Measurements from ENCODE around the gene DGKZ.

The DGKZ gene

DNA sequence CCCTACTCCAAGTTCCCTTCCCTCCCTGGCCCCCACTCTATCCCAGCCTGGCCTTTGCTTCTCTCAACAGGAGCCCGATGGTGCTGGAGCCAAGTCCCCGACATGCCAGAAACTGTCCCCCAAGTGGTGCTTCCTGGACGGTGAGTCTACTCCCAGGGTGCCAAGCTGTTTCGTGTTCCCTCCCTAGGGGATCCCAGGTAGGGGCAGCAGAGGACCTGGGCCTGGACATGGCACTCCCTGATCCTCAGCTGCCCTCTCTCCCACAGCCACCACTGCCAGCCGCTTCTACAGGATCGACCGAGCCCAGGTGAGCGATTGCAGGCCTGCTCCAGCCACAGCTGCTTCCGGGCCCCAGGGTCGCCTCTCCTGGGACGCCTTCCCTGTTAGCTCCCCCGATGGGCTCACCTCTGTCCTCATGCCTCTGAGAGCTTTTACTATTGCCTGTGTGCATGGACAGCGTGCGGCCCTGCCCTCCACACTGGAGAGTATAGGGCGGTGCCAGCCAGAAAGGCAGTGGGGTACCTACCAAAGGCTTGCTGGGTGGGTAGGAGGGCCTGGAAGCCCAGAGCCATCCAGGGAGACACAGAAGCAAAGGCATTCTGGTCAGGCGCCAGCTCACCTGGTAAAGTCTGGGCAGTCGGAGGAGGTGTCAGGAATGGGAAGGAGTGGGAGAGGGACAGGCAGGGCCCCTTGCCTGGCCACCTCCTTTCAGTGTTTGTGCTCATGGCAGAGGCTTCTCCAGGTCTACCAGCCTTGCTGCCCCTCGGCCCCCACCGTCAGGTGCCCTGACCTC is 29.2 kb downstream of the DGKZ start:
- H2BK12ac ChIP-seq (ENCODE audit: low read length), result no peak overlapping the region
- H2AK5ac ChIP-seq (ENCODE audit: low read depth, low read length), result no peak overlapping the region

DNA sequence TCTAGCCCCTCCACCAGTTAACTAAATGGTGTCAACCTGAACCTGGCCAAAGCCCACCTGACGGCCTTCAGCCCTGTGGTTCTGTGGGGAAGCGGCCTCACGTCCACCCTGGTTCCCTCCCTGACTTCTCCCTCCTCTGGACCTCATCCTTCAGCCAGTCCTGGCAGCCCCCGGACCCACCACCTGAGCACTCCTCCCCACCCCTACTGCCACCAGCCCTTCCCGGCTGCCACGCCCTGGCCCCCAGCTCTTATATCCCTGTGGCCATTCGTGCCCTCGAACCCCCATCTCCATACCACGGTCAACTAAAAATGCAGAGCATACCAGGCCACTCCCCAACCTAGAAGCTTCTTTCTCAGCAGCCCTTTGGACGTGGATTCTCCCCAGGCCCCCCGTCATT is 30.0 kb downstream of the DGKZ start:
- Histone ChIP-seq H2AK5ac (ENCODE audit: low read depth, low read length) (no peak overlapping the region), H3K9ac (ENCODE audit: low read depth, low read length, poor library complexity) (no peak overlapping the region), H4K8ac (ENCODE audit: low read depth, low read length) (no peak overlapping the region), H3K18ac (ENCODE audit: low read length) (no peak overlapping the region), H3K23ac (ENCODE audit: low read depth, low read length, poor library complexity) (no peak overlapping the region), H3K14ac (ENCODE audit: low read length) (no peak overlapping the region), H3K27ac (replicated peaks; ENCODE audit: low read length) (no peak overlapping the region), H3K4ac (ENCODE audit: low read length) (no peak overlapping the region), H3K4me3 (ENCODE audit: low read length in 2 of 2) (no peak overlapping the region), H3K9me3 (replicated peaks in 1 of 2; ENCODE audit: control insufficient read depth in 2 of 2, insufficient read depth in 1 of 2, low read depth in 1 of 2, low read length in 2 of 2) (no peaks in the 10 kb centered on the region), H2AFZ (ENCODE audit: low read length) (no peak overlapping the region), H4K91ac (ENCODE audit: low read depth, low read length, poor library complexity) (no peak overlapping the region), H2BK12ac (ENCODE audit: low read length) (no peak overlapping the region), H3K79me1 (ENCODE audit: low read depth, low read length) (peaks cover 7% of the 10 kb centered on the region), H2BK15ac (ENCODE audit: low read length) (peak overlapping the region; percentile 26), H3K4me1 (ENCODE audit: control insufficient read depth in 2 of 2, insufficient read depth in 1 of 2, low read depth in 1 of 2, low read length in 2 of 2) (peaks cover 8 to 11% of the 10 kb centered on the region in 2 donors), H3K4me2 (ENCODE audit: insufficient read depth, low read length, poor library complexity, severe bottlenecking) (no peak overlapping the region), H3K27me3 (ENCODE audit: control insufficient read depth in 3 of 3, insufficient read depth in 3 of 3, low read depth in 1 of 3, low read length in 3 of 3) (no peaks in the 10 kb centered on the region), H2BK120ac (ENCODE audit: low read depth, low read length) (no peak overlapping the region), H3K36me3 (replicated peaks in 1 of 2; ENCODE audit: control insufficient read depth in 2 of 2, insufficient read depth in 2 of 2, low read length in 2 of 2) (peaks cover 22 to 54% of the 10 kb centered on the region in 2 donors), H2BK5ac (ENCODE audit: low read length) (peak overlapping the region; percentile 66)
- no peak for DNase-seq (ENCODE audit: low spot score)
- WGBS, 2 donors (ENCODE audit: extremely low coverage in 2 of 2, insufficient read length in 2 of 2, insufficient replicate concordance in 1 of 2), result no CpG with 5 or more reads among the region's 11 CpGs

More for the DNA sequence above, 29.2 kb downstream of the DGKZ start:
- Histone ChIP-seq H3K9ac (ENCODE audit: low read depth, low read length, poor library complexity) (peak overlapping the region; percentile 24), H3K4ac (ENCODE audit: low read length) (no peak overlapping the region), H3K14ac (ENCODE audit: low read length) (no peak overlapping the region), H4K8ac (ENCODE audit: low read depth, low read length) (no peak overlapping the region), H2BK5ac (ENCODE audit: low read length) (no peak overlapping the region), H3K4me2 (ENCODE audit: insufficient read depth, low read length, poor library complexity, severe bottlenecking) (no peak overlapping the region), H3K18ac (ENCODE audit: low read length) (no peak overlapping the region), H4K91ac (ENCODE audit: low read depth, low read length, poor library complexity) (no peak overlapping the region), H3K23ac (ENCODE audit: low read depth, low read length, poor library complexity) (no peak overlapping the region), H3K36me3 (replicated peaks in 1 of 2; ENCODE audit: control insufficient read depth in 2 of 2, insufficient read depth in 2 of 2, low read length in 2 of 2) (peaks cover 25 to 60% of the 10 kb centered on the region in 2 donors), H3K4me3 (ENCODE audit: low read length in 2 of 2) (no peak overlapping the region), H3K79me1 (ENCODE audit: low read depth, low read length) (peaks cover 5% of the 10 kb centered on the region), H3K27me3 (ENCODE audit: control insufficient read depth in 3 of 3, insufficient read depth in 3 of 3, low read depth in 1 of 3, low read length in 3 of 3) (no peaks in the 10 kb centered on the region), H2AFZ (ENCODE audit: low read length) (no peak overlapping the region), H2BK120ac (ENCODE audit: low read depth, low read length) (no peak overlapping the region), H3K9me3 (replicated peaks in 1 of 2; ENCODE audit: control insufficient read depth in 2 of 2, insufficient read depth in 1 of 2, low read depth in 1 of 2, low read length in 2 of 2) (no peaks in the 10 kb centered on the region), H2BK15ac (ENCODE audit: low read length) (no peak overlapping the region), H3K27ac (replicated peaks; ENCODE audit: low read length) (no peak overlapping the region), H3K4me1 (ENCODE audit: control insufficient read depth in 2 of 2, insufficient read depth in 1 of 2, low read depth in 1 of 2, low read length in 2 of 2) (peaks cover 8 to 11% of the 10 kb centered on the region in 2 donors)
- no CpG with 5 or more reads among the region's 19 CpGs for WGBS, 2 donors (ENCODE audit: extremely low coverage in 2 of 2, insufficient read length in 2 of 2, insufficient replicate concordance in 1 of 2)
- no peak for DNase-seq (ENCODE audit: low spot score)

DNA sequence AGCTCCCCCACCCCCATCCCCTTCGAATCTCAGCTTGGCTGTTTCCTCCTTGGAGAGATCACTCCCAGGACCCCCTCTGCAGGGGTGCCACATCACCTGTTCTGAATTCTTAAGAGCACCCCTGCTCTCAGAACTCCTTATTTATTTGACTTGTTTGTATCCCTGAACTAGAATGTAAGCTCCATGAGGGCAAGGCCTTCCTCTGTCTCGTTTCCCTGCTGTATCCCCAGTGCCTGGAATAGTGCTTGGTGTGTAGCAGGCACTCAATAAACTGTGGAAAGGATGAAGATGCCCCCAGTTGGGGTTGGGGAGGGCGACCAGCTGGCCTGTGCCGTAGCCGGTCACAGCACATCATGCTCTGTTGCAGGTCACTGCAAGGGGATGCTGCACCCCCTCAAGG is 30.6 kb downstream of the DGKZ start:
- H2BK5ac ChIP-seq (ENCODE audit: low read length), result no peak overlapping the region
- H2BK120ac ChIP-seq (ENCODE audit: low read depth, low read length), result no peak overlapping the region
- H3K79me1 ChIP-seq (ENCODE audit: low read depth, low read length), result peaks cover 9% of the 10 kb centered on the region
- H3K4me2 ChIP-seq (ENCODE audit: insufficient read depth, low read length, poor library complexity, severe bottlenecking), result no peak overlapping the region
- peaks cover 11 to 15% of the 10 kb centered on the region in 2 donors for H3K4me1 ChIP-seq (ENCODE audit: control insufficient read depth in 2 of 2, insufficient read depth in 1 of 2, low read depth in 1 of 2, low read length in 2 of 2)
- H3K27me3 ChIP-seq (ENCODE audit: control insufficient read depth in 3 of 3, insufficient read depth in 3 of 3, low read depth in 1 of 3, low read length in 3 of 3), result no peaks in the 10 kb centered on the region
- H3K4me3 ChIP-seq (ENCODE audit: low read length in 2 of 2), result no peak overlapping the region
- H4K8ac ChIP-seq (ENCODE audit: low read depth, low read length), result no peak overlapping the region
- H3K23ac ChIP-seq (ENCODE audit: low read depth, low read length, poor library complexity), result peak overlapping the region; percentile 29
- H3K27ac ChIP-seq (replicated peaks; ENCODE audit: low read length), result no peak overlapping the region
- no peak overlapping the region for H4K91ac ChIP-seq (ENCODE audit: low read depth, low read length, poor library complexity)
- peak overlapping the region; percentile 92 for H2BK15ac ChIP-seq (ENCODE audit: low read length)
- H3K14ac ChIP-seq (ENCODE audit: low read length), result peak overlapping the region; percentile 38
- H2AFZ ChIP-seq (ENCODE audit: low read length), result no peak overlapping the region
- peak overlapping the region; percentile 99 for H2AK5ac ChIP-seq (ENCODE audit: low read depth, low read length)
- no peaks in the 10 kb centered on the region for H3K9me3 ChIP-seq (replicated peaks in 1 of 2; ENCODE audit: control insufficient read depth in 2 of 2, insufficient read depth in 1 of 2, low read depth in 1 of 2, low read length in 2 of 2)
- no peak overlapping the region for H3K9ac ChIP-seq (ENCODE audit: low read depth, low read length, poor library complexity)
- no peak overlapping the region for H3K4ac ChIP-seq (ENCODE audit: low read length)
- DNase-seq (ENCODE audit: low spot score), result no peak
- no CpG with 5 or more reads among the region's 5 CpGs for WGBS, 2 donors (ENCODE audit: extremely low coverage in 2 of 2, insufficient read length in 2 of 2, insufficient replicate concordance in 1 of 2)
- H3K18ac ChIP-seq (ENCODE audit: low read length), result peak overlapping the region; percentile 57
- H2BK12ac ChIP-seq (ENCODE audit: low read length), result no peak overlapping the region
- H3K36me3 ChIP-seq (replicated peaks in 1 of 2; ENCODE audit: control insufficient read depth in 2 of 2, insufficient read depth in 2 of 2, low read length in 2 of 2), result peaks cover 22 to 54% of the 10 kb centered on the region in 2 donors

DNA sequence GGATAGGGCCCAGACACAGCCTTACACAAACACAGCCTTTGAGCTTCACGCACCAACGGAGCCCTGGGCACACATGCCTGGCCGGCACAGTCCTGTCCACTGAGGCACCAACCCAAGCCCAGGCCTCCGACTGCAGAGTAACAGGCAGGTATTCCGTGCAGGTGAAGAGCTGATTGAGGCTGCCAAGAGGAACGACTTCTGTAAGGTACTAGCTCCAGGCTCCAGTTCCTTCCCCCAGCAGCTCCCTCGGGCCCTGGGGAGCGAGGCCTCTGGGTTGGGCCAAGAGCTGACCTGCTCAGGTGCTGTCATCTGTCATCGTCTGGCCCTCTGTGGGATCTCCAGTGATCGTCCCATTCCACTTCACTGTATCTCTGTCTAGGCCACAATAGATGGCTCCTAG is 31.0 kb downstream of the DGKZ start:
- H3K27me3 ChIP-seq (ENCODE audit: control insufficient read depth in 3 of 3, insufficient read depth in 3 of 3, low read depth in 1 of 3, low read length in 3 of 3), result no peaks in the 10 kb centered on the region
- H2BK15ac ChIP-seq (ENCODE audit: low read length), result peak overlapping the region; percentile 92
- H3K23ac ChIP-seq (ENCODE audit: low read depth, low read length, poor library complexity), result peak overlapping the region; percentile 29
- H4K91ac ChIP-seq (ENCODE audit: low read depth, low read length, poor library complexity), result no peak overlapping the region
- no peaks in the 10 kb centered on the region for H3K9me3 ChIP-seq (replicated peaks in 1 of 2; ENCODE audit: control insufficient read depth in 2 of 2, insufficient read depth in 1 of 2, low read depth in 1 of 2, low read length in 2 of 2)
- H3K14ac ChIP-seq (ENCODE audit: low read length), result peak overlapping the region; percentile 38
- no CpG with 5 or more reads among the region's 10 CpGs for WGBS, 2 donors (ENCODE audit: extremely low coverage in 2 of 2, insufficient read length in 2 of 2, insufficient replicate concordance in 1 of 2)
- peaks cover 22 to 59% of the 10 kb centered on the region in 2 donors for H3K36me3 ChIP-seq (replicated peaks in 1 of 2; ENCODE audit: control insufficient read depth in 2 of 2, insufficient read depth in 2 of 2, low read length in 2 of 2)
- H2BK120ac ChIP-seq (ENCODE audit: low read depth, low read length), result no peak overlapping the region
- peak overlapping the region; percentile 11 for H3K4me2 ChIP-seq (ENCODE audit: insufficient read depth, low read length, poor library complexity, severe bottlenecking)
- H3K79me1 ChIP-seq (ENCODE audit: low read depth, low read length), result peaks cover 9% of the 10 kb centered on the region
- H2AFZ ChIP-seq (ENCODE audit: low read length), result no peak overlapping the region
- peak overlapping the region; percentile 9 for H3K27ac ChIP-seq (replicated peaks; ENCODE audit: low read length)
- peak overlapping the region; percentile 57 for H3K18ac ChIP-seq (ENCODE audit: low read length)
- H3K4me3 ChIP-seq (ENCODE audit: low read length in 2 of 2), result no peak overlapping the region
- H2BK5ac ChIP-seq (ENCODE audit: low read length), result peak overlapping the region; percentile 82
- no peak overlapping the region for H4K8ac ChIP-seq (ENCODE audit: low read depth, low read length)
- peaks cover 15 to 18% of the 10 kb centered on the region in 2 donors for H3K4me1 ChIP-seq (ENCODE audit: control insufficient read depth in 2 of 2, insufficient read depth in 1 of 2, low read depth in 1 of 2, low read length in 2 of 2)
- H2AK5ac ChIP-seq (ENCODE audit: low read depth, low read length), result peak overlapping the region; percentile 99
- H2BK12ac ChIP-seq (ENCODE audit: low read length), result peak overlapping the region; percentile 90
- H3K4ac ChIP-seq (ENCODE audit: low read length), result no peak overlapping the region
- DNase-seq (ENCODE audit: low spot score), result no peak
- H3K9ac ChIP-seq (ENCODE audit: low read depth, low read length, poor library complexity), result peak overlapping the region; percentile 77

Data from neuronal stem cell (in vitro differentiated cells).